Karpas-422 (cell line): ENCODE results near the gene F8A2. TPM values are rescaled to one million over a fixed set of nuclear protein-coding genes. Genes with fewer than 3 reads are reported as not detected.
"Not testable (repeated sequence)": the region's sequence is repeated elsewhere in the genome, so short reads cannot be mapped to it uniquely, and the experiment has no call there.

ENCODE experiments used
- DNase-seq: peaks from one replicate; pipeline ENCODE4 v3.0.0-alpha.2; 2015
- H2AFZ ChIP-seq: fragments of 200-600 bp; sonication (generic); 2 replicates; pipeline ENCODE4 v1.6.1; 2014; ENCODE audit warnings: antibody characterized with exemption, low read length, mixed read lengths
- H3K27ac ChIP-seq: fragments of 200-600 bp; sonication (generic); 2 replicates; pipeline ENCODE4 v1.5.1; 2014; ENCODE audit warnings: mild to moderate bottlenecking, low read length, moderate library complexity
- H3K27me3 ChIP-seq: fragments of 200-600 bp; sonication (generic); 2 replicates; pipeline ENCODE4 v1.6.1; 2014; ENCODE audit warnings: low read length, mixed read lengths
- H3K36me3 ChIP-seq: fragments of 200-600 bp; sonication (generic); 2 replicates; pipeline ENCODE4 v1.6.1; 2014; ENCODE audit warnings: low read length, mixed read lengths; ENCODE audit not compliant: insufficient read depth
- H3K4me1 ChIP-seq: fragments of 200-600 bp; sonication (generic); 2 replicates; pipeline ENCODE4 v1.6.1; 2014; ENCODE audit warnings: mild to moderate bottlenecking, low read length, mixed read lengths
- H3K4me2 ChIP-seq: fragments of 200-600 bp; sonication (generic); 2 replicates; pipeline ENCODE4 v1.6.1; 2014; ENCODE audit warnings: low read length, low read depth, mild to moderate bottlenecking; ENCODE audit not compliant: poor library complexity, severe bottlenecking
- H3K4me3 ChIP-seq: fragments of 200-600 bp; sonication (generic); 2 replicates; pipeline ENCODE4 v1.5.1; 2014; ENCODE audit warnings: mild to moderate bottlenecking, antibody characterized with exemption, low read length, mixed read lengths
- H3K79me2 ChIP-seq: fragments of 200-600 bp; sonication (generic); 2 replicates; pipeline ENCODE4 v1.6.1; 2014; ENCODE audit warnings: mild to moderate bottlenecking, low read length, mixed read lengths
- H3K9ac ChIP-seq: fragments of 200-600 bp; sonication (generic); 2 replicates; pipeline ENCODE4 v1.6.0; 2014; ENCODE audit warnings: low read length
- H3K9me2 ChIP-seq: fragments of 200-600 bp; sonication (generic), shearing (Covaris generic); replicated peaks from 2 replicates; pipeline ENCODE4 v1.6.0; 2014; ENCODE audit warnings: mild to moderate bottlenecking, low read length, moderate library complexity; ENCODE audit not compliant: insufficient read depth
- H3K9me3 ChIP-seq: fragments of 300-700, 200-600 bp; sonication (generic); 2 replicates; pipeline ENCODE4 v1.6.1; 2014; ENCODE audit warnings: low read length, mixed read lengths
- H4K20me1 ChIP-seq: fragments of 200-600 bp; sonication (generic); 2 replicates; pipeline ENCODE4 v1.6.1; 2014; ENCODE audit warnings: mild to moderate bottlenecking, antibody characterized with exemption, low read length, low read depth; ENCODE audit not compliant: insufficient read depth
- small RNA-seq: library from RNA; depleted of rRNA; stranded (forward); fragments of <200 nt; gene quantifications from one replicate; pipeline ENCODE3, GENCODE V24; 2014
- total RNA-seq: library from RNA; depleted of rRNA; stranded (reverse); fragments of >200 nt; shearing (Covaris generic); gene quantifications from 2 replicates; pipeline ENCODE4 v1.2.3, GENCODE V29; 2014; ENCODE audit warnings: low replicate concordance; rRNA removed

Gene F8A2
- total RNA-seq, 1 experiment from 2014 or later: not detected

- not testable (repeated sequence) for H3K27me3 ChIP-seq, H3K27ac ChIP-seq, H3K4me2 ChIP-seq, H3K9me3 ChIP-seq, H3K9ac ChIP-seq, H2AFZ ChIP-seq, H3K79me2 ChIP-seq, H3K4me3 ChIP-seq, H3K4me1 ChIP-seq, H4K20me1 ChIP-seq, H3K36me3 ChIP-seq, DNase-seq, H3K9me2 ChIP-seq
These were observed 2.1 kb upstream of the F8A2 start for GRCh38 chrX:155379802-155380201.

DNA sequence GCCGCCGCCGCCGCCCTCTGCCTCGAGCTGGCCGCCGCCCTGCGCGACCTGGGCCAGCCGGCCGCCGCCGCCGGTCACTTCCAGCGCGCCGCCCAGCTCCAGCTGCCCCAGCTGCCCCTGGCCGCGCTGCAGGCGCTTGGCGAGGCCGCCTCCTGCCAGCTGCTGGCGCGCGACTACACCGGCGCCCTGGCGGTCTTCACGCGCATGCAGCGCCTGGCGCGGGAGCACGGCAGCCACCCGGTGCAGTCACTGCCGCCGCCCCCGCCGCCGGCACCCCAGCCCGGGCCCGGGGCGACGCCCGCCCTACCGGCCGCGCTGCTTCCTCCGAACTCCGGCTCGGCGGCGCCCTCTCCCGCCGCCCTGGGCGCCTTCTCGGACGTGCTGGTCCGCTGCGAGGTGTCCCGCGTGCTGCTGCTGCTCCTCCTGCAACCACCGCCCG is 653 bp downstream of the F8A2 start:
- DNase-seq, H3K4me2 ChIP-seq, H3K27me3 ChIP-seq, H3K9ac ChIP-seq, H4K20me1 ChIP-seq, H3K27ac ChIP-seq, H3K4me1 ChIP-seq, H3K9me2 ChIP-seq, H3K36me3 ChIP-seq, H2AFZ ChIP-seq, H3K4me3 ChIP-seq, H3K9me3 ChIP-seq, H3K79me2 ChIP-seq: not testable (repeated sequence)

DNA sequence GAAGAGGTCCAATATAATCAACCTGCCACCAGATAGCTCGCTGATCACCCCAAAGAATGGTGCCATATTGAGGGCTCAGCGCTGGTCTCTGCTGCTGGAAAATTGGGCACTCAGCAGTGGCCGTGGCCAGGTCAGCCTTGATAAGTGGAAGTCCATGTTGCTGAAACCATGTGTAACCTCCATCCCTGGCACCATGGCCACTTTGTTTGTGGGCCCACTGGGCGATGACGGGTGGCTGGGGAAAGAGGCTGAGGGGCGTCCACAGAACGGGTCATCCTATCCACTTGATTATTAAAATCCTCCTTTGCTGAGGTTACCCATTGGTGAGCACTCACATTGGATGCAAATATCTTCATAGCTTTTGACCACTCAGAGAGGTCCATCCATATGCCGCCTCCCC is 7.7 kb downstream of the F8A2 start:
- H3K9me2 ChIP-seq: no peaks in the 10 kb centered on the region
- H3K36me3 ChIP-seq: no peaks in the 10 kb centered on the region

GRCh38 chrX:155394747-155395276 is 12.9 kb downstream of the F8A2 start:
- not testable (repeated sequence) for DNase-seq, H3K4me3 ChIP-seq, H3K9me3 ChIP-seq, H4K20me1 ChIP-seq, H3K79me2 ChIP-seq, H3K36me3 ChIP-seq, H2AFZ ChIP-seq, H3K4me1 ChIP-seq, H3K4me2 ChIP-seq, H3K27me3 ChIP-seq, H3K9ac ChIP-seq, H3K9me2 ChIP-seq, H3K27ac ChIP-seq

More for the DNA sequence above, 7.7 kb downstream of the F8A2 start:
- H3K9ac ChIP-seq: no peak overlapping the region
- H3K4me1 ChIP-seq: no peaks in the 10 kb centered on the region
- no peak overlapping the region for H2AFZ ChIP-seq
- H3K4me2 ChIP-seq: no peak overlapping the region
- H3K4me3 ChIP-seq: no peak overlapping the region
- H3K27me3 ChIP-seq: no peaks in the 10 kb centered on the region
- H4K20me1 ChIP-seq: no peaks in the 10 kb centered on the region
- H3K79me2 ChIP-seq: no peaks in the 10 kb centered on the region
- DNase-seq: no peak
- no peak overlapping the region for H3K27ac ChIP-seq
- H3K9me3 ChIP-seq: no peaks in the 10 kb centered on the region

DNA sequence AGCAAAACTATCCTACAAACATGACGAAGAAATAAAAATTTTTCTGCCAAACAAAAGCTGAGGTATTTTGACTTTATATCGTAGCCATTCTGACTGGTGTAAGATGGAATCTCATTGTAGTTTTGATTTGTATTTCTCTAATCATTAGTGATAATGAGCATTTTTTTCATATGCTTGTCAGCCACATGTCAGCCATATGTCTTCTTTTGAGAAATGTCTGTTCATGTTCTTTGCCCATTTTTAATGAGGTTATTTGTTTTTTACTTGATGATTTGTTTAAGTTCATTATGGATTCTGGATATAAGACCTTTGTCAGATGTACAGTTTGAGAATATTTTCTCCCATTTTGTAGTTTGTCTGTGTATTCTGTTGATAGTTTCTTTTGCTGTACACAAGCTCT is 24.5 kb downstream of the F8A2 start:
- no peaks in the 10 kb centered on the region for H3K4me1 ChIP-seq
- no peaks in the 10 kb centered on the region for H4K20me1 ChIP-seq
- H3K9me2 ChIP-seq: no peaks in the 10 kb centered on the region
- H3K27ac ChIP-seq: no peak overlapping the region
- no peaks in the 10 kb centered on the region for H3K36me3 ChIP-seq
- no peak overlapping the region for H3K9ac ChIP-seq
- H3K9me3 ChIP-seq: no peaks in the 10 kb centered on the region
- no peak overlapping the region for H2AFZ ChIP-seq
- no peaks in the 10 kb centered on the region for H3K79me2 ChIP-seq
- H3K4me3 ChIP-seq: no peak overlapping the region
- H3K4me2 ChIP-seq: no peak overlapping the region
- no peaks in the 10 kb centered on the region for H3K27me3 ChIP-seq
- no peak for DNase-seq

DNA sequence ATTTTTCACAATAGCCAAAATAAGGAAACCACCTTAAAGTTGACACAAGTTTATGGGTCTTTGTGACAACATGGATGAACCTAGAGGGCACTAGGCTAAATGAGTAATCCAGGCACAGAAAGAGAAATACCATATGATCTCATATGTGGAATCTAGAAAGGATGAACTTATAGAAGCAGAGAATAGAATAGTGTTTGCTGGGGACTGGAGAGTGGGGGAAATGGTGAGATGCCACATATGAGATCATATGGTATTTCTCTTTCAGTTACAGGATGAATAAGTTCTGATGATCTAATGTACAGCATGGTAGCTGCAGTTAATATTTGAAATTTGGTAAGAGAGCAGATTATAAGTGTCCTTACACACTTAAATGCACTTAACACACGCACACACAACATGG is 35.9 kb downstream of the F8A2 start:
- H3K9me2 ChIP-seq: no peaks in the 10 kb centered on the region
- H3K27ac ChIP-seq: no peak overlapping the region
- H3K4me2 ChIP-seq: no peak overlapping the region
- H3K27me3 ChIP-seq: no peaks in the 10 kb centered on the region
- no peaks in the 10 kb centered on the region for H3K9me3 ChIP-seq
- no peak overlapping the region for H3K4me3 ChIP-seq
- no peaks in the 10 kb centered on the region for H3K4me1 ChIP-seq
- no peak overlapping the region for H2AFZ ChIP-seq
- no peak overlapping the region for H3K9ac ChIP-seq
- no peak for DNase-seq
- H3K36me3 ChIP-seq: no peaks in the 10 kb centered on the region
- no peaks in the 10 kb centered on the region for H4K20me1 ChIP-seq
- no peaks in the 10 kb centered on the region for H3K79me2 ChIP-seq

Small RNA genes within 50 kb of the gene (small RNA-seq; reads per million reads assigned to genes)
- not detected for gene MIR1184-2

Other genes with a start within 250 kb of the F8A2 start
- gene VBP1, start 165.6 kb upstream of the F8A2 start, total RNA-seq: 28.8 and 58.4 TPM in 2 replicates
- gene RAB39B, start 117.6 kb upstream of the F8A2 start, total RNA-seq: 9.7 and 14.3 TPM in 2 replicates
- gene CLIC2, start 47.5 kb upstream of the F8A2 start, total RNA-seq: 0.07 TPM in 1 of 2 replicates, not detected in the other
- 3.7 and 4.5 TPM in 2 replicates for gene F8A3, start 76.5 kb downstream of the F8A2 start, total RNA-seq
- gene SPRY3, start 230.5 kb downstream of the F8A2 start, total RNA-seq: 0.11 and 0.63 TPM in 2 replicates
- gene TMLHE, start 230.9 kb downstream of the F8A2 start, total RNA-seq: 18.3 and 36.2 TPM in 2 replicates